BE2C (cell line): ENCODE data around the gene SGPL1.

Experiments
- DNase-seq: peaks from one replicate; pipeline ENCODE4 v3.0.0-alpha.2; 2020
- H3K27me3 ChIP-seq: fragments of 250-450 bp; sonication (Bioruptor Pico); 2 replicates; pipeline ENCODE4 v1.5.1; 2020; ENCODE audit warnings: mild to moderate bottlenecking
- H3K36me3 ChIP-seq: fragments of 250-450 bp; sonication (Bioruptor Pico); 2 replicates; pipeline ENCODE4 v1.5.1; 2020; ENCODE audit warnings: mild to moderate bottlenecking
- H3K4me1 ChIP-seq: fragments of 250-450 bp; sonication (Bioruptor Pico); 2 replicates; pipeline ENCODE4 v1.5.1; 2020
- H3K4me3 ChIP-seq: 2 replicates; pipeline ENCODE4 v1.5.1; 2011; ENCODE audit warnings: low read depth, low read length
- H3K9me3 ChIP-seq: fragments of 250-450 bp; sonication (Bioruptor Pico); 2 replicates; pipeline ENCODE4 v1.5.1; 2020
- CTCF ChIP-seq: IDR thresholded peaks from 2 replicates; pipeline ENCODE4 v1.5.1; 2012; ENCODE audit warnings: mild to moderate bottlenecking, low read depth, low read length

The SGPL1 gene

GRCh38 chr10:70891627-70892026 is 75.9 kb downstream of the SGPL1 start:
- Histone ChIP-seq H3K9me3 (no peaks in the 10 kb centered on the region), H3K36me3 (no peaks in the 10 kb centered on the region), H3K4me3 (no peak overlapping the region), H3K27me3 (no peaks in the 10 kb centered on the region), H3K4me1 (peaks cover 27% of the 10 kb centered on the region)
- DNase-seq, result no peak
- TF ChIP-seq CTCF, result no peak

- Histone ChIP-seq H3K27me3 (no peaks in the 10 kb centered on the region), H3K4me1 (peaks cover 27% of the 10 kb centered on the region), H3K9me3 (no peaks in the 10 kb centered on the region), H3K36me3 (no peaks in the 10 kb centered on the region), H3K4me3 (no peak overlapping the region)
- no peak for DNase-seq
- no peak for TF ChIP-seq CTCF
These were observed 76.9 kb downstream of the SGPL1 start for GRCh38 chr10:70892631-70893030.

GRCh38 chr10:70893227-70894006 is 77.7 kb downstream of the SGPL1 start:
- peaks cover 27% of the 10 kb centered on the region for H3K4me1 ChIP-seq
- H3K4me3 ChIP-seq, result no peak overlapping the region
- H3K36me3 ChIP-seq, result no peaks in the 10 kb centered on the region
- no peak for TF ChIP-seq CTCF
- no peaks in the 10 kb centered on the region for H3K9me3 ChIP-seq
- DNase-seq, result no peak
- no peaks in the 10 kb centered on the region for H3K27me3 ChIP-seq

GRCh38 chr10:70894416-70894815 is 78.7 kb downstream of the SGPL1 start:
- no peak for TF ChIP-seq CTCF
- Histone ChIP-seq H3K9me3 (no peaks in the 10 kb centered on the region), H3K27me3 (no peaks in the 10 kb centered on the region), H3K4me1 (peaks cover 22% of the 10 kb centered on the region), H3K36me3 (no peaks in the 10 kb centered on the region), H3K4me3 (no peak overlapping the region)
- DNase-seq, result no peak

- Histone ChIP-seq H3K9me3 (no peaks in the 10 kb centered on the region), H3K4me3 (no peak overlapping the region), H3K36me3 (no peaks in the 10 kb centered on the region), H3K27me3 (no peaks in the 10 kb centered on the region), H3K4me1 (peaks cover 6% of the 10 kb centered on the region)
- TF ChIP-seq CTCF, result no peak
- DNase-seq, result no peak
These were observed 80.8 kb downstream of the SGPL1 start for GRCh38 chr10:70896551-70896950.

- Histone ChIP-seq H3K27me3 (no peaks in the 10 kb centered on the region), H3K4me3 (no peak overlapping the region), H3K9me3 (no peaks in the 10 kb centered on the region), H3K4me1 (peaks cover 6% of the 10 kb centered on the region), H3K36me3 (no peaks in the 10 kb centered on the region)
- no peak for DNase-seq
- no peak for TF ChIP-seq CTCF
These were observed 82.9 kb downstream of the SGPL1 start for GRCh38 chr10:70898687-70899086.
